PFSK-1 (cell line): ENCODE data around the gene HDAC7.

Experiments
- FOXP2 ChIP-seq: optimal IDR thresholded peaks from 2 replicates; pipeline ENCODE3; 2011; ENCODE audit warnings: borderline replicate concordance, control low read depth, inconsistent platforms; ENCODE audit not compliant: insufficient read depth; ENCODE audit errors: extremely low read length, extremely low read depth
- POLR2AphosphoS5 ChIP-seq: IDR thresholded peaks from 2 replicates; pipeline ENCODE4 v1.6.1; 2012; ENCODE audit warnings: low read depth, mild to moderate bottlenecking, control low read depth, low read length, moderate library complexity
- REST ChIP-seq, 2 experiments: IDR thresholded peaks; 2 replicates each; pipeline versions ENCODE4 v1.6.1 to v1.8.0; 2011 to 2012; ENCODE audit warnings: low read depth in 2 of 2, low read length in 2 of 2, control low read depth in 1 of 2, inconsistent platforms in 1 of 2, mild to moderate bottlenecking in 1 of 2, moderate library complexity in 1 of 2; ENCODE audit not compliant: insufficient read depth in 1 of 2
- SIN3A ChIP-seq: IDR thresholded peaks from 2 replicates; pipeline ENCODE4 v1.6.1; 2012; ENCODE audit warnings: mild to moderate bottlenecking, low read length, moderate library complexity, borderline replicate concordance; ENCODE audit not compliant: insufficient read depth
- TAF1 ChIP-seq: IDR thresholded peaks from 2 replicates; pipeline ENCODE4 v1.6.1; 2012; ENCODE audit warnings: low read length, control low read depth, borderline replicate concordance; ENCODE audit not compliant: insufficient read depth

- TF ChIP-seq POLR2AphosphoS5: no peak
- no peak for TF ChIP-seq REST (IDR thresholded peaks at IDR 0.05; ENCODE audit: insufficient read depth in 1 of 2, low read depth in 2 of 2, low read length in 2 of 2)
- TF ChIP-seq SIN3A: no peak
- TF ChIP-seq TAF1: no peak
- TF ChIP-seq FOXP2: no peak
These were observed 41.8 kb downstream of the HDAC7 start for GRCh38 chr12:47777741-47778558.
